ENCODE results near the gene MAGI1.

DNA sequence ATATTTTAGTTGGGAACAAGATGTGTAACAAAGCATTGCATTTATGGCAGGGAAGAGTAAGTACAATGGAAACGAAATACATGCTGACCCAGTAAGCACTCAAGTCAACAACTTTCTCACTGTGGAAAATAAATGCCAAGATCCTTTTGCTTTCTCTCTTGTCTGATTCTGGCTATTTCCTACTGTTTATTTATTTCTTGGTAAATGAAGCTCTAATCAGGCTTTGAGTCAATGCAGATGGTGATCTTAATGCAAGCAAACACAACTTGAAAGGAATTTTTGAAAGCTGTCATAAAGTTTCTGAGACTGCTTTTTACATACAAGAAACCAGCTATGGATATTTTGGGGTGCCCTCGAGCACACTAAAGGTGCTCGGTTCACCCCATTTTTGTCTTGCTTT is 624.8 kb downstream of the MAGI1 start:
- TF ChIP-seq, protein P1, sequence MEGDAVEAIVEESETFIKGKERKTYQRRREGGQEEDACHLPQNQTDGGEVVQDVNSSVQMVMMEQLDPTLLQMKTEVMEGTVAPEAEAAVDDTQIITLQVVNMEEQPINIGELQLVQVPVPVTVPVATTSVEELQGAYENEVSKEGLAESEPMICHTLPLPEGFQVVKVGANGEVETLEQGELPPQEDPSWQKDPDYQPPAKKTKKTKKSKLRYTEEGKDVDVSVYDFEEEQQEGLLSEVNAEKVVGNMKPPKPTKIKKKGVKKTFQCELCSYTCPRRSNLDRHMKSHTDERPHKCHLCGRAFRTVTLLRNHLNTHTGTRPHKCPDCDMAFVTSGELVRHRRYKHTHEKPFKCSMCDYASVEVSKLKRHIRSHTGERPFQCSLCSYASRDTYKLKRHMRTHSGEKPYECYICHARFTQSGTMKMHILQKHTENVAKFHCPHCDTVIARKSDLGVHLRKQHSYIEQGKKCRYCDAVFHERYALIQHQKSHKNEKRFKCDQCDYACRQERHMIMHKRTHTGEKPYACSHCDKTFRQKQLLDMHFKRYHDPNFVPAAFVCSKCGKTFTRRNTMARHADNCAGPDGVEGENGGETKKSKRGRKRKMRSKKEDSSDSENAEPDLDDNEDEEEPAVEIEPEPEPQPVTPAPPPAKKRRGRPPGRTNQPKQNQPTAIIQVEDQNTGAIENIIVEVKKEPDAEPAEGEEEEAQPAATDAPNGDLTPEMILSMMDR (IDR thresholded peaks at IDR 0.05) = no peak
- no peak for TF ChIP-seq EZH2 (IDR thresholded peaks at IDR 0.05; ENCODE audit: borderline replicate concordance, insufficient read depth, low read depth, low read length, poor library complexity, severe bottlenecking)
